Neural cell (in vitro differentiated cells): ENCODE measurements around the gene MTNR1A.

ENCODE experiments used
- EP300 ChIP-seq: fragments of 450-650 bp; conservative IDR thresholded peaks from 2 replicates; pipeline ENCODE4 v1.6.1; 2014; ENCODE audit warnings: antibody characterized with exemption, mild to moderate bottlenecking, moderate library complexity; ENCODE audit not compliant: poor library complexity, severe bottlenecking
- POLR2AphosphoS5 ChIP-seq: IDR thresholded peaks from 2 replicates; pipeline ENCODE4 v1.6.1; 2012
- RAD21 ChIP-seq: fragments of 450-650 bp; conservative IDR thresholded peaks from 2 replicates; pipeline ENCODE4 v1.6.1; 2014; ENCODE audit warnings: antibody characterized with exemption, mild to moderate bottlenecking, moderate library complexity
- REST ChIP-seq: IDR thresholded peaks from 2 replicates; pipeline ENCODE4 v1.6.1; 2012; ENCODE audit warnings: borderline replicate concordance
- SMC3 ChIP-seq: fragments of 450-650 bp; conservative IDR thresholded peaks from 2 replicates; pipeline ENCODE4 v1.6.1; 2014; ENCODE audit warnings: antibody characterized with exemption, mild to moderate bottlenecking, moderate library complexity; ENCODE audit not compliant: poor library complexity
- TAF1 ChIP-seq: IDR thresholded peaks from 2 replicates; pipeline ENCODE4 v1.6.1; 2012; ENCODE audit warnings: low read depth
- TF ChIP-seq, protein P1 (sequence below): fragments of 450-650 bp; IDR thresholded peaks from 2 replicates; pipeline ENCODE4 v1.5.1; 2014; ENCODE audit warnings: antibody characterized with exemption, mild to moderate bottlenecking, moderate library complexity; ENCODE audit not compliant: poor library complexity, severe bottlenecking

DNA sequence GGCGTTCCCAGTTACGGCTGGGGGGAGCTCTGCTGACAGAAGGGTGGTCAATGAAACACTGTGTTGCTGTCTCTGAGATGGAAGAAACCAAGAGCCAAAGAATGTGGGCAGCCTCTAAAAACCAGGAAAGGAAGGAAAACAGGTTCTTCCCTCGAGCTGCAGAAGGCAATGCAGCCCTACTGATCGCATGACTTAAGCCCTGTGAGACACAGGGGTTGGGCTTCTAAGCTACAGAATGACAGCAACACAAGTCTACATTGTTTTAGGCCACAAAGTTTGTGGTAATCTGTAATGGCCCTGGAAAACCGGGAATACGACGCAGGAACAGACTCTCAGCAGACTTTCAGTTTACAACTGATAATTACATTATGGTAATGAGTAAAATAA, 38.2 kb upstream of the MTNR1A start:
- TF ChIP-seq, protein P1, sequence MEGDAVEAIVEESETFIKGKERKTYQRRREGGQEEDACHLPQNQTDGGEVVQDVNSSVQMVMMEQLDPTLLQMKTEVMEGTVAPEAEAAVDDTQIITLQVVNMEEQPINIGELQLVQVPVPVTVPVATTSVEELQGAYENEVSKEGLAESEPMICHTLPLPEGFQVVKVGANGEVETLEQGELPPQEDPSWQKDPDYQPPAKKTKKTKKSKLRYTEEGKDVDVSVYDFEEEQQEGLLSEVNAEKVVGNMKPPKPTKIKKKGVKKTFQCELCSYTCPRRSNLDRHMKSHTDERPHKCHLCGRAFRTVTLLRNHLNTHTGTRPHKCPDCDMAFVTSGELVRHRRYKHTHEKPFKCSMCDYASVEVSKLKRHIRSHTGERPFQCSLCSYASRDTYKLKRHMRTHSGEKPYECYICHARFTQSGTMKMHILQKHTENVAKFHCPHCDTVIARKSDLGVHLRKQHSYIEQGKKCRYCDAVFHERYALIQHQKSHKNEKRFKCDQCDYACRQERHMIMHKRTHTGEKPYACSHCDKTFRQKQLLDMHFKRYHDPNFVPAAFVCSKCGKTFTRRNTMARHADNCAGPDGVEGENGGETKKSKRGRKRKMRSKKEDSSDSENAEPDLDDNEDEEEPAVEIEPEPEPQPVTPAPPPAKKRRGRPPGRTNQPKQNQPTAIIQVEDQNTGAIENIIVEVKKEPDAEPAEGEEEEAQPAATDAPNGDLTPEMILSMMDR = no peak
- no peak for TF ChIP-seq SMC3
- TF ChIP-seq POLR2AphosphoS5 = no peak
- TF ChIP-seq RAD21 = no peak
- TF ChIP-seq EP300 = no peak
- no peak for TF ChIP-seq REST
- no peak for TF ChIP-seq TAF1
